HL-60 (cell line): ENCODE data around the gene ATP2B1.

ENCODE experiments used
- CTCF ChIP-seq: IDR thresholded peaks from one replicate; pipeline ENCODE4 v1.5.1; 2011; ENCODE audit warnings: low read length, control low read depth, inconsistent platforms; ENCODE audit not compliant: insufficient read depth
- GABPA ChIP-seq: IDR thresholded peaks from 2 replicates; pipeline ENCODE4 v1.6.1; 2012; ENCODE audit warnings: low read depth
- POLR2AphosphoS5 ChIP-seq: IDR thresholded peaks from 2 replicates; pipeline ENCODE4 v1.6.1; 2012; ENCODE audit warnings: low read depth
- REST ChIP-seq: IDR thresholded peaks from 2 replicates; pipeline ENCODE4 v1.6.1; 2012; ENCODE audit warnings: low read depth; ENCODE audit not compliant: insufficient replicate concordance
- SPI1 ChIP-seq: IDR thresholded peaks from 2 replicates; pipeline ENCODE4 v1.6.1; 2012; ENCODE audit warnings: low read depth, mild to moderate bottlenecking, borderline replicate concordance

GRCh38 chr12:89649820-89650219, 58.8 kb downstream of the ATP2B1 start:
- TF ChIP-seq CTCF (no peak), POLR2AphosphoS5 (no peak), SPI1 (no peak), GABPA (no peak), REST (no peak)
